Right renal cortex interstitium (tissue), 3 donors: ENCODE measurements around the gene DCLRE1B. TPM values are rescaled to one million over a fixed set of nuclear protein-coding genes. Genes with fewer than 3 reads are reported as not detected.

Experiments
- DNase-seq, 3 donors: peaks; one replicate each; pipeline ENCODE4 v3.0.0-alpha.2; 2013; ENCODE audit warnings: low read depth in 3 of 3, low spot score in 2 of 3
- polyA plus RNA-seq, 3 donors: library from polyadenylated mRNA; unstranded; fragments of 120-200 nt; gene quantifications; one replicate each; pipeline ENCODE4 v1.2.1, GENCODE V29; 2013; ENCODE audit not compliant: insufficient read length in 3 of 3

The DCLRE1B gene
- polyA plus RNA-seq, 3 donors = 10.4 to 11.2 (median 10.8) TPM

DNA sequence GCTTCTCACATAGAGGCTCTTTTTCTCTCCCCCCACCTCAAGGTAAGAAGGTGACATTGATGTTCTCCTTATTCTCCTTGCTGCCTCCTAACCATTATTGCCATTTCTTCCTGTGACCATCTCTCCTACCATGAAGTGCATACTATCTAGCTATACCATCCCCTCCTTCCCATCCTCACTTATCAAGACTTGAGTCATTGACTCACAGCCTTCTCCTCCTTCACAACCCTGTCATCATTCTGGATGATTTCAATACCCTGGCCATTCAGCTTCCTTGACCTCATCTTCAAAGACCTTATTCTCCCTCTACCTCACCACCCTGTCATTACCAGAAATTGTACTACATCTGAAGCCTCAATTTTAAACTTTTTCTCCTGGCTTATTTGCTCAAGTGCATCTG is 13.1 kb downstream of the DCLRE1B start:
- no peak for DNase-seq

DNA sequence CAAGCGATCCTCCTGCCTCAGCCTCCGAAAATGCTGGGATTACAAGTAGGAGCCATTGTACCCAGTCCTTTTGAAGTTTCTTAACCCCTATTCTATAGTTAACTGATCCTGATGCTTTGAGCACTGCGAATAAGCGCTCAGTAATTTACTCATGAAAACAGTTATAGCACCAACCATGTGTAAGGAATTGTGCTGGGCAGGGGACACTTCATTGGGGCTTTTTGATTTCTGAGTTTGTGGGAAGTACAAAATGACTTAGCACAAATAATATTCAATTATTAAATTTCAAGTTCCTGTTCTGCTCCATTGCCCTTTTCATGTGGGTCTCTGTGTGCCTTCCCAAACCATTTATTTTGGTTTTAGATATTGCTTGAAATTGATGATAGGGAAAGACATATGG is 17.8 kb downstream of the DCLRE1B start:
- no peak for DNase-seq

DNA sequence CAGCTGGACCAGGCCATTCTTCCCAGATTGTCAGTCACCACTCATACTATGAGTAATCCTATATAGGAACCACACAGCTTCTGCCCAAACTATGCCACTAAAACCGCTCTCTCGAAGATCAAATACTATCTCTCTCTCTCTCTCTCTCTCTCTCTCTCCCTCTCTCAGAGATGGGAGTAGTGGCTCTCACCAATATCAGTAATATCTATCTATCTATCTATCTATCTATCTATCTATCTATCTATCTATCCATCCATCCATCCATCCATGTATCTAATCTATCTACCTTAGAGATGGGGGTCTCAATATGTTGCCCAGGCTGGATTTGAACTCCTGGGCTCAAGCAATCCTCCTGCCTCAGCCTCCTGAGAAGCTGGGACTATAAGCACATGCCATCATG is 19.3 kb downstream of the DCLRE1B start:
- DNase-seq = no peak

DNA sequence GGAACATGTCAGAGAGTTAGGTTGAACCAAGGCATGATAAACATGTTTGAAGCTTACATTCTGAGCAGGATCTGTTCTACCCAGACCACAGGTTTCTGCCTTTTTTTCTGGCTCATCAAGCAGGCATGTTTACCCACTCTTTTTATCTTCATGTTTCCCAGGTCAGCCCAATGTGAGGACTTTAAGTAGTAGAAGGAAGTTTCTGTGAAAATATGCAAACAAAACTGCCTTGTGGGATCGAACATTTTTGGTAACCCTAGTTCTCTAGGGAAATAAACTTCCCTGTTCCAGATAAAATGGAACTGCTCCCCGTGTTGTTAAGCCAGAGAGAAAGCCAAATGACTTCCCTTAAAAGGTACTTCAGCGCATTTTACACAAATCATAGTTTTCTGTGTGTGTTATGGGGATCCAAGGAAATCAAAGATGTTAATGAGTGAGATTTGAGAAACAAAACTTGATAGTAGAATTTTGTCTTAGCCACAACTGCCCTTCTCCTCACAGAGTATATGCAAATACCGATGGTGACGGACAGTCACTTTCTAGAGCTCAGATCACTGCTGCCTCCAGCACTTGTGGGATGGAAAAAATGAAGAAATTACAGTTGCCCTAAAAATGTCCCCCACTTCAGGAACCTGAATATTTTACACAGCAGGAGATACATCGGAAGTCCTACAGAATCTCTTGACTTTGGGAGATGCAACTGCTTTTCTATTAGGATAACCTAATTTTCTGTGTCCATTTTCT is 23.2 kb downstream of the DCLRE1B start:
- no peak for DNase-seq

DNA sequence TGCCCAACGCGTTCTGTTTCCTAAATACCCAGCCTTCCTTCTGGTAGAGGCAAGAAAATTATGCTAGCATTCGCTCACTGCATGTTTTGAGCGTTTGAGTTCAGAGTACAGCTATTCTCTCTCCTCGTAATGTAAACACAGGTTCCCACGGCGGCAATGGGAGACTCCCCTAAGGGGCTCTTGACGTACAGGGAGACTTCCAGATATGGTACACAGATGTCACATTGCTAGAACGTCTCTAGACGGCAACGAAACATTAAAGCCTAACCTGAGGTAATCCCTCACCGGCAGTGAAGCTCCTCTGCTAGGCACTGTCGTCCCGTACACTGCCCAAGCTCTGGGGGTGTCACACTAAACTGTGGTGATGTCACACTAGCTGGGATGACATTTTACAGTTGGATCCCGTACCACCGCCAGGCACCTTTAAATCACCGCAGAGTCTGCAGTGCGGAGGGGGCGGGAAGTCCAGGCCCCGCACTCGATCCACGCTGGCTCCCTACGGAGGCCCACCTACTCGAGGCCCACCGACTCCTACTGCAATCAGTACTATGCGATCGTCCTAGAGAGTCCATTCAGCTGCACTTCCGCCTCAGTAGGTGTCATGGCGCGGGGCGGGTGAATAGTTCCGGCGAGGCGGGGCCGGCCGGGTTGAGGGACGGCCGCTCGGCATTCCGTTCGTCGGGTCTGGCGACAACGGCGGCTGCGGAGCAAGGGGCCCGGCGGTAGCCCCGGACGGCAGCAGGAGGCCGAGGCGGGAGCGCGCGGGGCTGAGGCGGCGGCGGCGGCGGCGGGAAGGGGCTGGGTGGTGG is 24.0 kb downstream of the DCLRE1B start, which contains the start of gene HIPK1:
HIPK1 (plus strand) TSS at position 384 of the 809 bp plus-strand sequence.
- peak; percentile 88 to 92 (median 92) for DNase-seq

DNA sequence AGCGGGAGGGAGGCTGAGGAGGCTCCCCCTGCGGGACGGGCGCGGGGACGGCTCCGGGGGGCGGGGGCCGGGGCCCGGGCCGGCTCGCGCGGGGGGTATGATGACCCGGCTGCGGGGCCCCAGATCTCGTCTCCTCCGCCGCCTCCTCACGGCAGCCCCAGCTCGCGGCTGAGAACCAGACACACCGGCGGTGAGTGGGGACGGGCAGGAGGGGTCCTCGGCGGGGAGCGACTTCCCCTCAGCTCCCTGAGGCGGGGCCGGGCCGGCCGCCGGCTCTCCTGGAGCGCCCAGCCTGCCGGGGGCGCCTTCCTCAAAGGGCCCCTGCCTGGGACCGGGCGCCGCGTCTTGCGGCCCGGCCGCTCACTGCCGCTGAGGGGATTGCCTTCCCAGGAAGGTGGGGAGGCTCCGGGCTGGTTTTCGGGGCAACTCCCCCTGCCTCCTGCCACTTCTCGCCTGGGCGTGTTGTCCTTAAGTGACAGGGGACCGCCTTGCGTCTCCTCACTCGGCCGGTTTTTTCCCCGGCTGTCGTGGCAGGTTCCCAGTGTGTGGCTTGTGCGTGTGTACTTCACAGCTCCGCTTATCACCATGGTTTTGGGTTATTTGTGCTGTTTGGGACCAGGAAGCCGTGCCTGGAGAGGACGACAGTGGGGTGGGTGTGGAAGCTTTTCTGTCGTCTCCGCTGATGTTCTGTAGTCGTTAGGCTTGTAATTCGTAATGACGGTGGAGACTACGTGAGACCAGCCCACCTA is 24.8 kb downstream of the DCLRE1B start:
- peak in 2 of 3 donors; percentile 29 to 33 for DNase-seq

GRCh38 chr1:113930499-113931161 is 25.5 kb downstream of the DCLRE1B start:
- peak; percentile 34 to 47 (median 45) for DNase-seq

DNA sequence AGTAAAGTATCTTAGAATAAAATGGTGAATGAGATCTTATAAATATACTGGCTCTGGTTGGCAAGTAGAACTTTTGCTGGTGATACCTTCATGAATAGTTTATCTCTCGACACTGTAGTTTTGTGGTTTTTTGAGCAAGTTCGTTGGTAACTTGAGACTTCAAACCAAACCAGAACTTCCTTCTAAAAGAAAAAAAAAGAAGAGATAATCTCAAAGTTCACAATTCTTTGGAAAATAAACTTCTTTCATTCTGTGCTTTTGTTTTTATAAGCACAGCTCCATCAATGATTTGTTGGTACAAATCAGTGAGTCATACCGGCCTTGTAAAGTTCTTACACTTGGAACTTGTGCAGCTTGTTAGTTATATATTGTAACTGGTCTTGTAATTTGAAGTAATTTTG is 26.3 kb downstream of the DCLRE1B start:
- DNase-seq = no peak

- DNase-seq = no peak
Observed at GRCh38 chr1:113934006-113934405, 28.9 kb downstream of the DCLRE1B start.

- DNase-seq = no peak
Observed at GRCh38 chr1:113934511-113935055, 29.5 kb downstream of the DCLRE1B start.

DNA sequence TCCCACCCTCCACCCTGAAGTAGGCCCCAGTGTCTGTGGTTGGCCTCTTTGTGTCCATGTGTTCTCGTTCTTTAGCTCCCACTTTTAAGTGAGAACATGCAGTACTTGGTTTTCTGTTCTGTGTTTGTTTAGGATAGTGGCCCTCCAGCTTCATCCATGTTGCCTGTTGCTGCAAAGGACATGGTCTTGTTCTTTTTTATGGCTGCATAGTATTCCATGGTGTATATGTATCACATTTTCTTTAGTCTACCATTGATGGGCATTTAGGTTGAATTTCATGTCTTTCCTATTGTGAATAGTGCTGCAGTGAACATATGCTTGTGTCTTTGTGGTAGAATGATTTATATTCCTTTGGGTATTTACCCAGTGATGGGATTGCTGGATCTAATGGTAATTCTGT is 30.1 kb downstream of the DCLRE1B start:
- no peak for DNase-seq

DNA sequence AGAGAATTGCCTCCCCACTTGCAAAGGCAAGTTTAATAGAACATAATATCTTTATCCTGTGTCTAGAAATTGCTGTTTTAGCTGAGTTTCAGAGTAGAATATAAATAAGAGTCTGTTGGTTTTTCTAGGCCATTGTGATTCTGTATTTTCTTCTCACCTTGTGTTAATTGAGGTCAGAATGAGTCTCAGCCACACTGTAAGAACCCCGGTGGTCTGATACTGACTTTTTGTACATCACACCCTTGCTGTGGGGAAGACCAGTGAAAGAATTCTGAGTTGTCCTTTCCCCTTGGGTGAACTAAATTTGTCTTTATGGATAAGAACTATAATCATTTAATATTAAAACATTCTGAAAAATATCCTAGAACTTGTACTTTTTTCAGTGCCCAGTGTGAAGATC is 30.8 kb downstream of the DCLRE1B start:
- no peak for DNase-seq

- no peak for DNase-seq
Observed at GRCh38 chr1:113937146-113937545, 32.0 kb downstream of the DCLRE1B start.

DNA sequence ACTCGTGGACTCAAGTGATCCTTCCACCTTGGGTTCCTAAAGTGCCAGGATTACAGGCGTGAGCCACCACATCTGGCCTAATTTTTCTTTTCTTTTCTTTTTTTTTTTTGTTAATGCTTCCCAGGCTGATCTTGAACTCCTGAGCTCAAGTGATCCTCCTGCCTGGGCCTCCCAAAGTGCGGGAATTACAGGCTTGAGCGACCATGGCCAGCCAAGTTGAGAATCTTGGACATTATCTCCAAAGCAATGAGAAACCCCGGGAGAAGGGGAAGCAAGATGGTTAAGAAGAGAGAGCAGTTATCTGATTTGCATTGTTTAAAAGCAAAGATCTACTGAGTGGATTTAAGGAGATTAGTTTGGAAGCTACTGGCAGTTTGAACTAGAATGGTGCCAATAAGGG is 33.1 kb downstream of the DCLRE1B start:
- DNase-seq = no peak

DNA sequence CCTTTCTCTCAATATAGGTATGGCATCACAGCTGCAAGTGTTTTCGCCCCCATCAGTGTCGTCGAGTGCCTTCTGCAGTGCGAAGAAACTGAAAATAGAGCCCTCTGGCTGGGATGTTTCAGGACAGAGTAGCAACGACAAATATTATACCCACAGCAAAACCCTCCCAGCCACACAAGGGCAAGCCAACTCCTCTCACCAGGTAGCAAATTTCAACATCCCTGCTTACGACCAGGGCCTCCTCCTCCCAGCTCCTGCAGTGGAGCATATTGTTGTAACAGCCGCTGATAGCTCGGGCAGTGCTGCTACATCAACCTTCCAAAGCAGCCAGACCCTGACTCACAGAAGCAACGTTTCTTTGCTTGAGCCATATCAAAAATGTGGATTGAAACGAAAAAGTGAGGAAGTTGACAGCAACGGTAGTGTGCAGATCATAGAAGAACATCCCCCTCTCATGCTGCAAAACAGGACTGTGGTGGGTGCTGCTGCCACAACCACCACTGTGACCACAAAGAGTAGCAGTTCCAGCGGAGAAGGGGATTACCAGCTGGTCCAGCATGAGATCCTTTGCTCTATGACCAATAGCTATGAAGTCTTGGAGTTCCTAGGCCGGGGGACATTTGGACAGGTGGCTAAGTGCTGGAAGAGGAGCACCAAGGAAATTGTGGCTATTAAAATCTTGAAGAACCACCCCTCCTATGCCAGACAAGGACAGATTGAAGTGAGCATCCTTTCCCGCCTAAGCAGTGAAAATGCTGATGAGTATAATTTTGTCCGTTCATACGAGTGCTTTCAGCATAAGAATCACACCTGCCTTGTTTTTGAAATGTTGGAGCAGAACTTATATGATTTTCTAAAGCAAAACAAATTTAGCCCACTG is 35.5 kb downstream of the DCLRE1B start:
- DNase-seq = no peak

- no peak for DNase-seq
Observed at GRCh38 chr1:113941245-113941559, 36.1 kb downstream of the DCLRE1B start.

DNA sequence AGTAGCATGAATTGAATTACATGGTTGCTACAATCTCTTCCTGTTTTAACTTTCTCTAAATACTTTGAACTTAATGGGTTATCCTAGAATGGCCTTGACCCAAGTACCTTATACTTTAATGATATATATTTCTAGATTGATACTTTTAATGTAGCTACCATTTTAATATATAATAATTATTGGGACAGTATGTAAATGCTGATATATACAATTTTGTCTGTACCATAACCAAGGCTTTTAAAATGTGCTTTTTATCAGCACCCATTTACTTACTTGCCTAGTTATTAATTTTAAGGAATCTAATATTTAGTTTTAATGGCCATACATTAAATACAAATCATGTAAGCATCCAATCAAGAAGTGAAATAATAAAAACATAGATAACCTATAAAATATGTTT is 37.4 kb downstream of the DCLRE1B start:
- no peak for DNase-seq

DNA sequence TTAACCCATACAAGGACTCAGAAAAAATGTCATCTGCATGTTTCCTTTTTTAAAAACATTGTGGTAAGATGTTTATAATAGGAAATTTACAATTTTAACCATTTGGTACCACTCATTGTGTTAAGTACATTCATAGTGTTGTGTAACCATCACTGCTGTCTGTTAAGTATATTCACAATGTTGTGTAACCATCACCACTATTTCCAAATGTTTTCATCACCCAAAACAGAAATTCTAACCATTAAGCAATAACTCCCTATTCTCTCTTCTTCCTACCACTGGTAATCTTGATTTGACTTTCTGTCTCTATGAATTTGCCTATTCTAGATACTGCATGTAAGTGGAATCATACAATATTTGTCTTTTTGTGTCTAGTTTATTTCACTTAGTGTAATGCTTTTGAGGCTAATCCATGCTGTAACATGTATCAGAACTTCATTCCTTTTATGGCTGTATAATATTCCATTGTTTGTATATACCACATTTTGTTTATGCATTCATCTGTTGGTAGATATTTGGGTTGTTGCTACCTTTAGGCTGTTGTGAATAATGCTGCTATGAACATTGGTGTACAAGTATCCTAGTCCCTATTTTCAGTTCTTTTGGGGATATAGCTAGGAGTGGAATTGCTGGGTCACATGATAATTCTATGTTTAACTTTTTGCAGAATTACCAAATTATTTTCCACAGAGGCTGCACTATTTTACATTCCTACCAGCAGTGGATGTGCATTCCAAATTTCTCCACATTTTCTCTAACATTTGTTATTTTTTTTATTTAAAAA is 38.1 kb downstream of the DCLRE1B start:
- no peak for DNase-seq

DNA sequence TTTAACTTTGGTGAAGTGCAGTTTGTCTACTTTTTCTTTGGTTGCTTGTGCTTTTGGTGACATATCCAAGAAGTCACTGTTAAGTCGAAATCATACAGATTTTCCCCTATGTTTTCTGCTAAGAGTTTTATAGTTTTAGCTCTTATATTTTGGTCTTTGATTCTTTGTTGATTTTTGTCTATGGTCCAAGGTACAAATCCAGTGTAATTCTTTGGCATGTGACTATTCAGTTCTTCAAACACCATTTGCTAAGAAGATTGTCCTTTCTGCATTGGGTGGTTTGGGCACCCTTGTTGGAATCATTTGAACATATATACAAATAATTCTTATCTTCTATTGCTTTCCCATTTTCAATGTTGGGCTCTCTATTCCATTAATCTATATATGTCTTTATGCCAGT is 40.2 kb downstream of the DCLRE1B start:
- no peak for DNase-seq
